Measurements from ENCODE around the gene IZUMO4. TPM values are rescaled to one million over a fixed set of nuclear protein-coding genes. Genes with fewer than 3 reads are reported as not detected.

The IZUMO4 gene
- total RNA-seq, 1 experiment from 2014 or later: 1.7 TPM

DNA sequence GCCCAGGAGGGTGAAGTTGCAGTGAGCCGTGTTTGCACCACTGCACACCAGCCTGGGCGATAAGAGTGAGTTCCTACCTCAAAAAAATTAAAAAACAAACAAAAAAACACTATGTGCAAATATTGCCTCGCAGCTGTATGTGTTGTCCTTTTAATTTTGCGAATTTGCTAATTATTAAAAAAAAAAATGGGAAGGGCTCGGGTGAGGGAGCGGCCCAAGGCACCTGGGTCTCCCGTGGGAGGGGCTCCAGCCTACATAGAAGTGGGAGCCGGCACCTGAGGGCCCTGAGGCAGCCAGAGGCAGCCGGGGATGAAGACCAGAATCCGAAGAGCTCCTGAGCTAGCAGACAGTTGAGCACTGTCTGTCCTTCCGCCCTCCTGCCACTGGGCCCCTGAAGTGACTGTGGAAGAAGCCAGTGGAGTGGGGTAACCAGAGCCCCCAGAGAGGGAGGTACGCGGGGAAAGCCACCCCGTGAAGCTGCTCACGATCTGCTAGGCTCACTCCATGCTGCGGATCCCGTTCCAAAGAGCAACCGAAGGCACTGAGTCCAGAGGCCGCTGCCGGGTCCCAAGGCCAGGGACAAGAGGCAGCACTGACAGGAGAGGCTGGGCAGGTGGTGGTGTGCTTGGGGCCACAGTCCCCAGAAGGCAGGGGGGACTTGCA lies 6.5 kb downstream of the IZUMO4 start:
- no peak for DNase-seq (ENCODE audit: low read depth)

GRCh38 chr19:2108251-2109016 lies 11.7 kb downstream of the IZUMO4 start:
- no peak for DNase-seq (ENCODE audit: low read depth)

GRCh38 chr19:2109046-2109864 lies 12.5 kb downstream of the IZUMO4 start:
- no peak for DNase-seq (ENCODE audit: low read depth)

DNA sequence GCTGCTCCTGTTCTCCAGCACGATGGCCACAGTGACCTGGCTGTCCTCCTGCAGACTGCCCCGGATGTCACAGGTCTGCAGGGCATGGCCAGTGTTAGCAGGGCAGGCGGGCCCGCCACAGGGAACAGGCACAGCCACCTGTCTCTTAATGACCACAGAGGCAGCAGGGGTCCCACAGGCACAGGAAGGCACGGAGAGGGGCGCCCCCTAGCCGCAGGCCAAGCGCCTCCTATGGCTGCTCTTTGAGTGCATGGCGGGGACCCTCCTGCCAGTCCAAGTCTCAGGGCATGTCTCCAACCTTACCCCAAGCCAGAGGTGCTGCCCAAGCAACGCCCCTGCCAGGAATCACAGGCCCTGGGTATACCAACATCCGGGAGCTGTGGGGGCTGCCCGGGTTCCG lies 14.1 kb downstream of the IZUMO4 start:
- no peak for DNase-seq (ENCODE audit: low read depth)

DNA sequence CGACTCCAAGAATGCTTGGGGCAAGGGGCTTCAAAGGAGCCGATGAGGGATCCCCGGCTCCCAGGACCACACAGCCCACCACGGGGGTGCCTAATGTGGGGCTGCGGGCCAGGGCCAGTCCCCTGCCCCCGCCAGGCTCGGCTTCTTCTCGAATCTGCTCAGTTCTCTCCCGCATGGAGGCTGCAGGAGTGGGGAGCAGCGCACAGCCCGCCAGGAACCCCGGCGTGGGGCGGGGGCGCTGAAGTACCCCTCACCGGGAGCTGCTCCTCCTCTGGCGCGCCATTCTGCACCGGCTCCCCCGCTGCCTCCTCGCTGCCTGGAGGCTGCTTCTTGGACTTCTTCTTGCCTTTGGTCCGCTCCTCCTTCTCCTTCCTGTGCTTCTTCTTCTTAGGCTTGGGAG lies 14.7 kb downstream of the IZUMO4 start:
- DNase-seq (ENCODE audit: low read depth): no peak

GRCh38 chr19:2111886-2112285 lies 15.2 kb downstream of the IZUMO4 start:
- no peak for DNase-seq (ENCODE audit: low read depth)

- DNase-seq (ENCODE audit: low read depth): no peak
Observed at GRCh38 chr19:2112516-2113320, 16.0 kb downstream of the IZUMO4 start.

- DNase-seq (ENCODE audit: low read depth): peak; percentile 52
Observed at GRCh38 chr19:2113439-2114211, 16.9 kb downstream of the IZUMO4 start.

DNA sequence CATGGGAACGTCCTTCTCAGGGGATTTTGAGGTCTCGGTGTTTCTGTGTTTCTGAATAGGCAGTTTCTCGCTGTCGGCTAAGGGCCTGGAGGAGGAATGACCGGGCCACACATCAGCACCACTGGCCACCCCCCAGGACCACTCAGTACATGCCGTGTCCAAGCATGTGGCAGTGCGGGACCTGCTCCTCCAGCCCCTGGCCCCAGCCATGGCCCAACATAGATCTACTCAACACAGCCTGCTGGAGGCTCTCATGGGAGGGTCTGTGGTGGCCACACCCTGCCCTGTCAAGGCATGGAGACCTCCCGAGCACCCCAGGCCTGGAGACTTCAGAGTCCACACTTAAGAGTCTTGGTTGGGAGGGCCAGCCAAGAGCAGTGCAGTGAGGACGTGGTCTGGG lies 17.5 kb downstream of the IZUMO4 start:
- no peak for DNase-seq (ENCODE audit: low read depth)

DNA sequence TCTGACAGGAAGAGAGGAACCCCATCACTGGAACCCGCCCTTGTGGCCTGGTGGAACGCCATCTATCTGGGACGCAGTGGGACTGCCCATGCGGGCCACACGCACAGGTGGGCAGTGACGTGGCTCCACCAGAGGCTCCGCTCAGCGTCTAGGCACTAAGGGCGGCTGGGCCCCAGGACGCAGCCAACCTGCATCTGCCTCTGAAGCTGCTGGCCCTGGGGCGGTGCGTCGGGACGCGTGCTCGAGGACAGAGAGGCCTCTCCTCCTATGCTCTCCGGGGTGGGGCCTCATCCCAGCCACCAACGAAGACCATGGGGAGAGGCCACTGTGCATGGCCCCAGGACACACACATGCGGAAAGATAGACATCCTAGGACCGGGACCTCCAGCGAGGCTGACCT lies 18.1 kb downstream of the IZUMO4 start:
- no peak for DNase-seq (ENCODE audit: low read depth)

- no peak for DNase-seq (ENCODE audit: low read depth)
Observed at GRCh38 chr19:2115324-2115723, 18.6 kb downstream of the IZUMO4 start.

DNA sequence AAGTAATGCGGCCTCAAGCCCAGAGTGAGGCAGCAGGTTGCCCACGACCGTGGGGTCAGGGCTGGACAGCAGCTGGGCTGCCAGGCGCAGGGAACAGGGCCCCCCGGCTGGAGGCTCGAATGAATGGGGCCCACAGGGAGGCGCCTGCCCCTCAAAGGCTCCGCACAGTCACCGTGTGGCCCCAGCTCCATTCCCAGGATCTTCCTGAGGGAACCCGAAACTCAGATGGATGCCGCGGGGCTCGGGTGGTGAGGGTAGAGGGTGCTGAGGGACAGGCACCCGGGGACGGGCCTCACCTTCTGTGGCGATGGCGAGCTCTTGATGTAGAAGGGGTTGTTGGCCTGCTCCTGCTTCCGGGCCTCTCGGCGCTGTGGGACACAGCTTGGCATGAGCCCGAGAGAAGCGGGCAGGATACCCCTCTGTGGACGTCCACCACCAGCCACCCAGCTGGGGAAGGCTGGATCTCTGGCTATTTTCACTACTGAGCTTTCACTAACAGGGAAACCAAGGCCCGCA lies 19.3 kb downstream of the IZUMO4 start:
- no peak for DNase-seq (ENCODE audit: low read depth)

- DNase-seq (ENCODE audit: low read depth): no peak
Observed at GRCh38 chr19:2116507-2116906, 19.8 kb downstream of the IZUMO4 start.

DNA sequence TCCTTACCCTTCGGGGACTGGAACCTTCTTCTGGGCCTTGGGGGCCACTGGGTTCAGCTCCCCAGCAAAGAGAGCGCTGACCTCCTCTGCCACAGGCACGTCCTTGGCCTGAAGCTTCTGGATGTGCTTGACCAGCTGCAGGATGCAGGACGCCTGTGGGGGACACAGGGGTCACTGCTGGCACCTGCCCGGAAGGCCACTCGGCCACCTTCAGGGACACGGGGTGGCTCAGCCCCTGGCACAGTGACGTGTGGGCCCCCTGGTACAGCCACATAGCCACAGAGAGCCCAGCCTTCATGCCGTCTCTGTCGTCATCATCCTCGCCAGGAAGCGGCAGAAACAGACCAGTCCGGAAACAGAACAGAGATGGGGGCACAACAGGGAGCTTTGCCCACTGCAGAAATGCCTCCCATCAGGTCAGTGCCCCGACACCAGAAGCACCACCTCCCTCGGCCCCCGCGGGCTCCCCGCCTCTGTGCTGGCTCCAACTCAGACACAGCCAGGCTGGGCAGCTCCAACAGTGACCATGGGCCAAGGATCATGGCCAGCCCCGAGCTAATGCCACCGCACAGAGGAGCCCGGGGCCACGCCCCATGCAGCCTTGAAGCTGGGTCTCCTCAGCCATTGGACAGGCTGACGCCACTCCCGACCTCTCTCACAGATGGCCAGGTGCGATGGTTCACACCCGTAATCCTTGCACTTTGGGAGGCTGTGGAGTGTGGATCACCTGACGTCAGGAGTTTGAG lies 20.7 kb downstream of the IZUMO4 start:
- DNase-seq (ENCODE audit: low read depth): no peak

- no peak for DNase-seq (ENCODE audit: low read depth)
Observed at GRCh38 chr19:2118438-2118837, 21.7 kb downstream of the IZUMO4 start.

- DNase-seq (ENCODE audit: low read depth): no peak
Observed at GRCh38 chr19:2119921-2120785, 23.4 kb downstream of the IZUMO4 start.

GRCh38 chr19:2120821-2121220 lies 24.1 kb downstream of the IZUMO4 start:
- no peak for DNase-seq (ENCODE audit: low read depth)

GRCh38 chr19:2121416-2122051 lies 24.8 kb downstream of the IZUMO4 start:
- DNase-seq (ENCODE audit: low read depth): no peak

All from HT1080 (cell line).